Mesenteric fat pad (tissue), 1 donor: Measurements from ENCODE around the gene HECA. TPM values are rescaled to one million over a fixed set of nuclear protein-coding genes. Genes with fewer than 3 reads are reported as not detected.
"Not testable (repeated sequence)": the region's sequence is repeated elsewhere in the genome, so short reads cannot be mapped to it uniquely, and the experiment has no call there.

Experiments
- DNase-seq: peaks from one replicate; pipeline ENCODE4 v3.0.0-alpha.2; 2020; ENCODE audit warnings: low spot score
- long read RNA-seq: library from polyadenylated mRNA; unstranded; transcript quantifications from one replicate; pipeline ENCODE4 v2.0.0, GENCODE V29; 2020
- total RNA-seq: library from RNA; stranded (reverse); fragmentation: NEBNext Ultra II Directional; extraction: Animal tissue kit (Norgen Biotek cat#: 25700); gene quantifications from one replicate; pipeline ENCODE4 v1.2.1, GENCODE V29; 2021
- donor health status: DM: yes; HTN: yes; CAD: no.

The HECA gene, protein sequence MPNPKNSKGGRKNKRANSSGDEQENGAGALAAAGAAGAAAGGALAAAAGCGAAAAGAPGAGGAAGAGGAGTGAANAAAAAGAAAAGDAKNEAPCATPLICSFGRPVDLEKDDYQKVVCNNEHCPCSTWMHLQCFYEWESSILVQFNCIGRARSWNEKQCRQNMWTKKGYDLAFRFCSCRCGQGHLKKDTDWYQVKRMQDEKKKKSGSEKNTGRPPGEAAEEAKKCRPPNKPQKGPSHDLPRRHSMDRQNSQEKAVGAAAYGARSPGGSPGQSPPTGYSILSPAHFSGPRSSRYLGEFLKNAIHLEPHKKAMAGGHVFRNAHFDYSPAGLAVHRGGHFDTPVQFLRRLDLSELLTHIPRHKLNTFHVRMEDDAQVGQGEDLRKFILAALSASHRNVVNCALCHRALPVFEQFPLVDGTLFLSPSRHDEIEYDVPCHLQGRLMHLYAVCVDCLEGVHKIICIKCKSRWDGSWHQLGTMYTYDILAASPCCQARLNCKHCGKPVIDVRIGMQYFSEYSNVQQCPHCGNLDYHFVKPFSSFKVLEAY
- total RNA-seq, result 33.6 TPM
- long read RNA-seq, partial matches to known transcripts, result 0 of 5 reads
- long read RNA-seq, other reads (novel, unspliced or antisense), result 5 of 5 reads

DNA sequence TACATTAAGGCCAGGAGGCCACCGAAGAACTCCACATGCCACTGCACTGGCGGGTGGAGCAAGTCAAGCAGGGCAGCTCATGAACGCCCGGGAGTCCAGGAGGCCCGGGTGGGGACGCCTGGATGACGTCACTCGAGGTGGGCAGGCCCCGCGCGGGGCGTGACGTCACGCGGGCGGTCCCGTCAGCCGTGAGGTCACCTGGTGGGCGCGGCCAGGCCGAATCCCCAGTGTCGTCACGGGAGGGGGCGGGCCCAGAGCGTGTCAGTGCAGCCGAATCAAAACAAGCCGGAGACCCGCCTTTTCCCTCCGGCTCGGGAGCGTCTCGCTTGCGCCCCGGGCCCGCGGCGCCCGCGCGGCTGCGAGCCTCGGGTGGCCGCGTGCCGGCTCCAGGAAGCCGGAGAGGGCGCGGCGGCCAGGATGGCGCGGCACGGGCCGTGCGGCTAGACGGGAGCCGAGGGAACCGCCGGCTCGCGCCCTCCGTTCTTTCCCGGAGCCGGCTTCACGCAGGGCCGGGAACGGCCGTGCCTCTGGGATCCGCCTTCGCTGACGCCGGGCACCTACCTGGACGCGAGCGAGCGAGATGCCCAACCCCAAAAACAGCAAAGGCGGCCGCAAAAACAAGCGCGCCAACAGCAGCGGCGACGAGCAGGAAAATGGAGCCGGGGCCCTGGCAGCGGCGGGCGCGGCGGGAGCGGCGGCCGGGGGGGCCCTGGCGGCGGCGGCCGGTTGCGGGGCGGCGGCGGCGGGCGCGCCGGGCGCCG is at the start of gene HECA:
Gene HECA (plus strand): TSS at position 264 of the 761 bp plus-strand sequence. CDS start 317 bp downstream, at position 581.
- peak; percentile 100 for DNase-seq

GRCh38 chr6:139091826-139092225 is 43.1 kb upstream of the HECA start:
- DNase-seq, result no peak

DNA sequence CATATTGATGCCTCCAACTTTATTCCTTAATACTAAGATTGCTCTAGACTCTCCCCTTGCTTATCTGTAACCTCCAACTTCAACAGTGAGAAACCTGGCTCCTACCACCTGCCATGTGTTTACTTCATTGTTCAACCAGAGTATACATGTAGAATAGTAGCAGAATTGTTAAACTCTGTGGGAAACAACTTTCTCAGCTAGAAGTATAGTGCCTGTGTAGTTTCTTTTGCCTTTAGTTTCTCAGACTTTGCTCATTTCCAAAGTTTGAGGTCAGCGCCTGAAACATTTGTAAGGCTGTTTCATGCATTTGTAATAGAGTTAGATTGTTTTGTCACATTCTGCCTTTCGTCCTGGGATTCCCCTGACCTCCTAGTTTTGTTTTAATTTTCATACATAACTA is 34.9 kb upstream of the HECA start:
- no peak for DNase-seq

DNA sequence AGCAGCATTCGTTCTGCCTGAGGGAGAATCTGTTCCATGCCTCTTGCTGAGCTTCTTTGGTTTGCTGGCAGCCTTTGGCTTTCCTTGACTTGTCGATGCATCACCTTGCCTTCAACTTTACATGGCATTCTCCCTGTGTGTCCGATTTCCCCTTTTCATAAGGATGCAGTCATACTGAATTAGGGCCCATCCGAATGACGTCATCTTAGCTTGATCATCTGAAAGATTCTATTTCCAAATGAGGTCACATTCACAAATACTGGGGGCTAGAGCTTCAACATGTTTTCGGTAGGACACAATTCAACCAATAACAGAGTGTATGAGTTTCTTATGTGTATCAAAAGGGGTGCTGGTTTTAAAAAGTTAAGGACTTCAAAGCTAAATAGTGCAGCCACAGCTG is 27.8 kb upstream of the HECA start:
- DNase-seq, result no peak

DNA sequence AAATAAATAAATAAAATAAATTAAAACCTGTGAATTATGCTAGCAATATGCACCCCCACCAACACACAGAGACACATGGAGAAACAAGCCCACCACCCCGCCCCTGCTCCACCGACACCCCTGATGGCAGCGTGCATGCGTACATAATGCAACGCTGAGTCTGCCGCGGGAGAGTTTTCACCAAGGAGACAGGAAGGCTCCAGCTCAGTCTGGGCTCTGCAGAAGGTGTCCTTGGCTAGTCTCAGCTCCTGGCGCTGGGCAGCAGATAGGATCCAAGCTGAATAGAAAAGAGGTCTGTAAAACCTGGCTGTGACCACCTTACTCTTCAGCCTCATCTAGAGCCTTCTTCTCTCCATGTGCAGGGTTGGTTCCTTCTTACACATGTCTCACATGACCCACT is 26.5 kb upstream of the HECA start:
- no peak for DNase-seq

DNA sequence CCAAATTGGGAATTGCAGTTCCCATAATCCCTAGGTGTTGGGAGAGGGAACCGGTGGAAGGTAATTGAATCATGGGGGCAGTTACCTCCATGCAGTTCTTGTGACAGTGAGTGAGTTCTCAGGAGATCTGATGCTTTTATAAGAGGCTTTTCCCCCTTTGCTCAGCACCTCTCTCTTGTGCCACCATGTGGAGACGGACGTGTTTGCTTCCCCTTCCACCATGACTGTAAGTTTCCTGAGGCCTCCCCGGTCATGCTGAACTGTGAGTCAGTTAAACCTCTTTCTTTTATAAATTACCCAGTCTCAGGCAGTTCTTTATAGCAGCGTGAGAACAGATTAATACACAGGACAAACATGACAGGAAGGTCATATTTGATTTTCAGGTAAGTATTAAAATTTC is 25.3 kb upstream of the HECA start:
- DNase-seq, result no peak

DNA sequence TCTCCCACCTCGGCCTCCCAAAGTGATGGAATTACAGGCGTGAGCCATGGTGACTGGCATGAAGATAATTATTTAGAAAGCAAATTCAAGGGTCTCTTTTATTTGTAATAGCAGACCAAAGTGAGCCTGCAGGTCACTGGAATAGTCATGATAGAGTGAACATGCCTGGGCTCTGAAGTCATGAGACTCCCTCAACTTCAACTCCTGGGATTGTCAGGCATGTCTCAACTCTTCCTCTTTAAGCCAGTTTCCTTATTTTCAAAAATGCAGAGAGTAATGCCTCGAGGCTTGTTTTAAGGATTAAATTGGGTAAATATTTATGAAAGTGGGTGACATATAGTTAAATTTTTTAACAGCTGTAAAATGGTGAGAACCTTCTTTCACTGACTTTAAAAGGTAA is 22.7 kb upstream of the HECA start:
- DNase-seq, result no peak

DNA sequence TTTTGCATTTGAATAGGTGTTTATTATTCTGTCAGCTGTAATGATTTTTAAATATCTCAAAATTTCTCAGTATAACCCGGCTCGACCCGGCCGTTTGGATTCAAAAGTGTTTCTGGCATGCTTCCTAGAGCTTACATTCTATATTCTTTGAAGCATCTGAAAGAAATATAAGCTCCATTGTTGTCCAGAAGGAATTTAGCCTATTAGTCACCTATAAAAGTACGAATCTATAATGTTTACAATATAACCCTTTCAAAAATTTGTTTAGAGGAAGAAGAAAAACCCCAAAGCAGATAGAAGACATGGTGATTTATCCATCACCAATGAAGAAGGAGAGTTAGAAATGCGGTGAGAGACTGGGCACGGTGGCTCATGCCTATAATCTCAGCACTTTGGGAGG is 22.3 kb upstream of the HECA start:
- DNase-seq, result no peak

- no peak for DNase-seq
These were observed 20.1 kb upstream of the HECA start for GRCh38 chr6:139114746-139115145.

DNA sequence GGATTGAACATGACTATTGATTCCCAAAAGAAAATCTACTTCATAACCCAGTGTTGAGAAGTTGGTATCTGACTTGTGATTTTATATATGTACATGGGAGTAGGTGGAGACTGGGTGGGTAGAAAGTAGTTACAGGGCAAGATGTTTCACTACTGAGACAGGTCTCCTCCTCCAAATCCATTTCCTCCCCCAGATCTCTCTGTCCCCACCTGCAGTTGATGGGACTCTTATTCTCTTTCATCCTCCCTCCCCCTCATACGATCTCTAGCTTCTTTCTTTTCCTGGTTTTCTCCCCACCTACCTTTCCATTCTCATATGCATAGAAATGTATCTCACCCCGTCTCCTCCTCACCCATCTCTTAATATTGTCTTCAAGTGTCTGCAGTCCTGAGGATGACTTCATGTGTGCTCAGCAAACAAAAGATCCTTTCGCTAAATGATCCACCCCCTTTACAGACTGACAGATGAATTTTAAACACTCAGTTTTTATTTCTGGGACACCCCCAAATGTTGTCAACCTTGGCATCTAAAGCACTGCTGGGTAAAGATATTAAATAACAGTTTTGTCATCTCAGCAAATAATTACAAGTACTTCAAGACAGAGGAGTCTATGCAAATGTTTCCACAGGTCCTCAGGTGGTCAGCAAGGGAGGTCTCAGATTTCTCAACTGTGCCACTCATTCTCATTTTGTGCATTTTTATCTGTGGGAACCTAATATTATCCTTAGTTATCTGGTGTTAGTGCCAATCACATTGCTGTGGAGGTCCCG is 18.7 kb upstream of the HECA start:
- no peak for DNase-seq

DNA sequence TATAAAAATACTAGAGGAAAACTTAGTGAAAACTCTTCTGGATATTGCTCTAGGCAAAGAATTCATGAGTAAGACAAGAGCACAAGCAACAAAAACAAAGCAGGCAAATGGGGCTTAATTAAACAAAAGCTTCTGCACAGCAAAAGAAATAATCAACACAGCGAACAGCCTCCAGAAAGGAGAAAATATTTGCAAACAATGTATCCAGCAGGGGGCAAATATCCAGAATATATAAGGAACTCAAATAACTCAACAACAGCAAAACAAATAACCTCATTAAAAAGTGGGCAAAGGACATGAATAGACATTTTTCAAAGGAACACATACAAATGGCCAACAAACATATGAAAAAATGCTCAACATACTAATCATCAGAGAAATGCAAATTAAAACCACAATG is 17.1 kb upstream of the HECA start:
- no peak for DNase-seq

- no peak for DNase-seq
These were observed 15.3 kb upstream of the HECA start for GRCh38 chr6:139119552-139119951.

- not testable (repeated sequence) for DNase-seq
These were observed 12.1 kb upstream of the HECA start for GRCh38 chr6:139122823-139123222.

DNA sequence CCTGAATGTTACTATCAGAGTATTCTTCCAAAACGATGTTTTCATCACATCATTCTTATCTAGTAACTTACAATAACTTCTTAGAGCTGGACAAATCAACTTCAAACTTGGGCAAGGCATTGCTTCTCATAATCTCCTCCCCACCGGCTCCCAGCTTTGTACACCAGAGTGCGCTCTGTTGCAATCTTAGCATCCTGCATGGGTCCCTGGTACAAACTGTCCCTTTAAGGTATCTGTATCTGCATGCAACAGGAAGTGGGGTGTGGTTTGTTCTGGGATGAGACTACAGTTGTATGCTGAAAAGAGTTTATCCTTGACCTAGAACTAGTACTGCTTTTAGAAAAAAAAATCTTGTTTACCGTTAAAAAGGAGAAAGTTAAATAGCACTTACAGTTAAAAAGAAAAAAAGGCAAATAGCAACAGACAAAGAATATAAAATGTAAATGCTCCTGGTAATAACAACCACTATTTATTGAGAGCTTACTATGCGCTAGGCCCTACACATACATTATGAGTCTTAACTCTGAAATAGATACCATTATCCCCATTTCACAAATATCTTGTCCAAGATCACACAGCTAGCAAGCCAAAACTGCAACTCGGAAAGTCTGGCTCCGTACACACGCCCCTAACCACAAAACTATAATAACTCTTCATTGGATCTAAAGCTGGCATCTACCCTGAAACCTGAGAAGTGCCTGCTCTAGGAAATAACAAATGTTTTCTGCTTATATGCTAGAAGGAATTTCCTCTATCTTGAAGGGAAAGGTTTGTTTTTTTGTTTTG is 9.8 kb upstream of the HECA start:
- DNase-seq, result no peak

DNA sequence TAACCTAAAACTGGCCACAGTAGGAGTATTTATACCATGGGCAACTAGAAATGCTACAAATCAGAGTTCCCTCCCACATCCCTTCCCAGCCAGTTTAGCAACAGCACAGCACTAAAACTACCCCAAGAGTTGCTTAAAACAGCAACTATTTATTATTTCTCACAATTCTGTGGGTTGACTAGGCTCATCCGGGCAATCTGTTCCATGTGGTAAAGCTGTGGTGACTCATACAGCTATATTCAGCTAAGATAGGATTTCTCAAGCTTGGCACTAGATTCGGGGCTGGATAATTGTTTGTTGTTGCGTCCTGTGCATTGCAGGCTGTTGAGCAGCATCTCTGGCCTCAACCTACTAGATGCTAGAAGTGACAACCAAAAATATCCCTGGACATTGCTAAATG is 8.6 kb upstream of the HECA start:
- DNase-seq, result no peak

DNA sequence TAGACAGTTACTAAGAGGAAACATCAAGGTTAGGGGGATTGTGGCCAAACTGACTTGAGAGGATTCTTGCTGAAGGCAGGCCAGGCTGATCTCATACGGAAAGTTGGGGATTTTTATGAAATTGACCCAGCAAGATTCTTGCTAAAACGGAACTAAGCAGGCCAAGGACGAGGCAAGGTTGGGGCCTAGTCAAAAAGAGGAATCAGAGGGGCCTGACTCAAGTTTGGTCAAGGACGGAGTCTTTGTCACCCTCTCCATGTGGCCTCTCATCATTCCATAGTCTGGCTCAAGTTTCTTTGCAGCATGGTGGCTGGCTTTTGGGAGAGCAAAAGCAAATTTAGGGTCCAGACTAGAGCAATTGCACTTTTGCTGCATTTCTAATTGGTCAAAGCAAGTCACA is 7.9 kb upstream of the HECA start:
- no peak for DNase-seq

- no peak for DNase-seq
These were observed 5.6 kb upstream of the HECA start for GRCh38 chr6:139129284-139129683.

DNA sequence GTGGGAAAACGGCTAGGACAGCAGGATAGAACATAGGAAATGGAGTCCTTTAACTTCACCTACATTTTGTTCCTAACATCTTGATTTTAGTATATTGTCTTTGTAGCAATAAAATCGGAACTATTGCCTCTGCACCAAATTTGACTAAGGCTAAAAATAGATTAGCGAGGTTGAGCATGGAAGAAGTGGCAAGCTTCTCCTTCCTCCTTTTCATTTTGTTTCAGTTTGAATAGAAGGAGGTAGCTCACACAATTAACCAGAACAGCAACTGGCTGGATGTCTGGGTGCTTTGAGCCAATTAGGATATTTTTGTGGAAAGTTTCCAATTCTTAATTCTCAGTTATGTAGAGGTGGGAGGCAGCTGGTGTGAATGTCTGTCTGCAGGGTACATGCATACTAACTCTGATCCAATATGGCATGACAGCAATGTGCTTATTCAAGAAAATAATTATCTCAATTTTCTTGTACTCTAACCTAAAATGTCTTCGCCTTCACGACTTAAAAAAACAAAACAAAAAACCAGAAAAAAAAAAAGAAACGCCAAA is 3.1 kb upstream of the HECA start:
- DNase-seq, result no peak

GRCh38 chr6:139133262-139134063 is 1.4 kb upstream of the HECA start:
- no peak for DNase-seq

DNA sequence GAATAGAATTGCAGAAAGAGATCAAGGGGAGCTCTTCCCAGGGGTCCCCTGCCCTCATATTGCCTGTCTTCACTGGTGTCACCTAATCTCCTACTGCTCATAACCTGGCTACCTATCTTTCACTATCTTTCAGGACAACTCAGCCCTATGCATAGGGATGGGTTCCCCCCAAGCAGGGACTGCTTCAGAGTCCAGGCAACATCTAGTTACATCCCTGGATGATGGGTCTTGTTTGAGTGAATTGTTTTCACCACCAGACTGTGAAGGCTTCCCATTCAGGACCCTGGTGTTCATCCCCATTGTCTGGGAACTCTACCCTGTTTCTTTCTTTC is 850 bp upstream of the HECA start:
- no peak for DNase-seq
